Natural killer cell treated with Interleukin-12 subunit alpha and Interleukin-12 subunit beta and Interleukin-15 and Interleukin-18, amount 100 ng/mL, for 72 hours (primary cell): ENCODE measurements around the gene PCBP4. TPM values are rescaled to one million over a fixed set of nuclear protein-coding genes. Genes with fewer than 3 reads are reported as not detected.

Experiments used
- ATAC-seq, 2 donors: fragments of 150-1000 bp; cut with Tn5 transposase in 1 of 2; sonication (Bioruptor Pico), chemical (Tn5 transposase) in 1 of 2; 2 replicates each; pipeline ENCODE4 v1.10.0; 2021
- DNase-seq: peaks from one replicate; pipeline ENCODE4 v3.0.0; 2022; ENCODE audit warnings: low spot score
- H3K27ac Mint-ChIP-seq, 2 donors: 1 replicate in 1 of 2; 2 replicates in 1 of 2; pipeline ENCODE4 v1.8.0; 2022; ENCODE audit warnings: mixed read lengths in 2 of 2, mild to moderate bottlenecking in 1 of 2, moderate library complexity in 1 of 2
- H3K27me3 Mint-ChIP-seq, 2 donors: 1 replicate in 1 of 2; 2 replicates in 1 of 2; pipeline ENCODE4 v1.8.0; 2022; ENCODE audit warnings: mixed read lengths in 2 of 2
- H3K36me3 Mint-ChIP-seq: one replicate; pipeline ENCODE4 v1.8.0; 2022; ENCODE audit warnings: mixed read lengths
- H3K4me1 Mint-ChIP-seq, 2 donors: 1 replicate in 1 of 2; 2 replicates in 1 of 2; pipeline ENCODE4 v1.8.0; 2022; ENCODE audit warnings: low read depth in 2 of 2, mixed read lengths in 2 of 2, mild to moderate bottlenecking in 1 of 2
- H3K4me3 Mint-ChIP-seq: one replicate; pipeline ENCODE4 v1.8.0; 2022; ENCODE audit warnings: mixed read lengths
- H3K9me3 Mint-ChIP-seq: 2 replicates; pipeline ENCODE4 v1.8.0; 2022; ENCODE audit warnings: mixed read lengths
- total RNA-seq, 2 donors: library from RNA; stranded (reverse); gene quantifications; one replicate each; pipeline ENCODE4 v1.2.3, GENCODE V29; 2022

PCBP4 gene
- total RNA-seq, 2 donors from 2014 or later, result 7.9 to 8.4 TPM

DNA sequence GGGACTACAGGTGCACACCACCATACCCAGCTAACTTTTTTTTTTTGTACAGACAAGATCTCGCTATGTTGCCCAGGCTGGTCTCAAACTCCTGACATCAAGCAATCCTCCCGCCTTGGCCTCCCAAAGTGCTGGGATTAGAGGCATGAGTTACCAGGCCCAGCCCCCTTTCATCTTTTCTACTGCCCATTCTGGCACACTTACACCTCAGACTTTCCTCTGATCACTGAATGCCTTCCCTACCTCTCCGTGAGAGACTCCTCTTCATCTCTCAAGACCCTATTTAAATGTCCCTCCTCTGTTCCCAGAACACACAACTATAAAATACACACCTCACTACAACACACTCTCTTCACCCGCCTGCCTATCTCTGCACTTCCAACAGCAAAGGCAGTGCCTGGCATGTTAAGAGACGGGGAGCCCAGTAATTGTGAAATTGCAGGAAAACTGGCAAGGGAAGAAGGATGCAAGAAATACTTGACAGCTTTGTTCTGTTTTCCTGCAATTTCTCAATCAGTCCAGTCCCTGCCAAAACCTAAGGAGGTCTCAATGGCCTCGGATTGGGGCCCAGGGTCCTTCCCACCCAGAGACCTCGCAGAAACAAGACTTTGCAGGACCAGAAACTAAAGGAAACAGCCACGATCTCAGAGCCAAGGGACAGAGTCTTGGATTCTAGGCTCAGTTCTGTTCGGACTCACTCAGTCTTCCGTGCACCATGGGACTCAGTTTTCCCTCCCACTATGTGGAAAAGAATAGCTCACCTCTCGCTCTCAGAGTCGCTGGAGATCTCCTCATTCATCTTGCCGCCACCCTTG is 26.4 kb downstream of the PCBP4 start:
- Mint-ChIP-seq H3K36me3 (no peaks in the 10 kb centered on the region), H3K9me3 (no peaks in the 10 kb centered on the region), H3K4me3 (peak overlapping the region; percentile 83), H3K27ac (peak overlapping the region; percentile 66 to 77), H3K4me1 (peaks cover 34 to 35% of the 10 kb centered on the region in 2 donors), H3K27me3 (no peaks in the 10 kb centered on the region)
- ATAC-seq (no peak), DNase-seq (peak; percentile 32)

DNA sequence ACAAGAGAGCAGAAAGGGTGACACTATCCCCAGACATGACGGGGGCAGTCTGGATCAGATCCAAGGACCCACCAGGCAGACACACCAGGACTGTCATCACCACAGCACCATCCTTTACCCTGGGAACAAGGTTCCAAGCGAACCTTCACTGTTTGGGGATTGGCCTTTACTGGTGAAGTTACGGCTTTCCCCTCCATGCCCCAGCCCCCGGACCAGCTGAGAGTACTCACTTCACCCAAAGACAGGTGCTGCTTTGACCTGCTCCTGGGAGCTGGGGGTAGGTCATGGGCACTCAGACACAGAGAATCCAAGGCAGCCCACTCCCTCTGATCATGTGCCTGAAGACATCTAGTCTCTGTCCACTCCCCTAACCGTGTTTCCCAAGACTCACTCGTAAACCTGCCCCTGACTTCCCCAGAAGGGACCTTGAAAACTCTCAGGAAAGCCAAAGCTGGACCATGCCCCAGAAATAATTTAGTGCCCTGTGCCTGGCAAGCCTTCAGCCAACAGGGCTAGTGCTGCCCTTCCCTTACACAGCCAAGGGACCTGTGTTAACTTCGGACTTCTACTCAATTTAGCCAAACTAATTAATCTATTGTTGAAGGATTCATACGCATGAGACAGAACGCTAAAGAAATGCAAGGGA is 28.4 kb downstream of the PCBP4 start:
- no peak overlapping the region for H3K27ac Mint-ChIP-seq
- H3K9me3 Mint-ChIP-seq, result no peaks in the 10 kb centered on the region
- H3K4me3 Mint-ChIP-seq, result no peak overlapping the region
- H3K27me3 Mint-ChIP-seq, result no peaks in the 10 kb centered on the region
- DNase-seq, result peak; percentile 49
- no peak for ATAC-seq
- peaks cover 31 to 35% of the 10 kb centered on the region in 2 donors for H3K4me1 Mint-ChIP-seq
- no peaks in the 10 kb centered on the region for H3K36me3 Mint-ChIP-seq

DNA sequence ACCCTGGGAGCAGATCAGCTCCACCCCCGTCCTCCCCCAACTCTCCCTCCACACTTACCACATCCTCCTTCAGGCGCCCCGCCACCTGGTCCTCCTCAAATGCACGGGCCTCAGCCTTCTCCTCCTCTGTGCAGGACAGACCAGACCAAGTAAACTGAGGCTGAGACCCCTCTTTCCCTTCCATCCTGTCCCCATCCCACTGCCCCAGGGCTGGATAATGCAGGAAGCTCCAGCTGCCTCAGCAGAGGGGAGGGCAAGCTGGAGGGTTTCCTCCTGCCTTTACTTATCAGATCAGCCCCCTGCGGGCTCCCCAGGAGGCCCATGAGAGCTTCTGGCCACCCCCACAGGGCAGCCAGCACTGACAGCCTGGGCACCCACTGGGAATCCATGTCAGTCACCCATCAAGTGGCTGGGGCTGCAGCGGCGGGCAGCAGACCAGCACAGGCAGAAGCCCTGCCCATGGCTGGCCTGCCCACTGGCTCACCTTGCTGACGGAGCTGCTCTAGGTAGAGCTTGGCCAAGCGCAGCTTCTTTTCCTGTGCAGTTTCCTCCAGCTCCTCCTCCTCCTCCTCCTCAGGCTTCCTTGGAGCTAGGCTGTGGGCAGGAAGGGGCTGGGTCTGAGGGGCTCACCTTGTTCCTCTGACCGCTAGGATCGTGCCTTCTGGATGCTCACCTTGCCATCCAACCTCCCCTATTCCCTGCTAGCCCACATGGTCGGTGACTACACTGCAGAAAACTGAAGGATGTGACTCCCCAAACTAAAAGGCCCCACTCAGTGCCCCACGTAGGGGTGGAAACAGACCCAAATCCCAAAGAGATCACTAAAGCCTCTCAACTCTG is 29.4 kb downstream of the PCBP4 start:
- no peak overlapping the region for H3K27ac Mint-ChIP-seq
- H3K4me3 Mint-ChIP-seq, result no peak overlapping the region

DNA sequence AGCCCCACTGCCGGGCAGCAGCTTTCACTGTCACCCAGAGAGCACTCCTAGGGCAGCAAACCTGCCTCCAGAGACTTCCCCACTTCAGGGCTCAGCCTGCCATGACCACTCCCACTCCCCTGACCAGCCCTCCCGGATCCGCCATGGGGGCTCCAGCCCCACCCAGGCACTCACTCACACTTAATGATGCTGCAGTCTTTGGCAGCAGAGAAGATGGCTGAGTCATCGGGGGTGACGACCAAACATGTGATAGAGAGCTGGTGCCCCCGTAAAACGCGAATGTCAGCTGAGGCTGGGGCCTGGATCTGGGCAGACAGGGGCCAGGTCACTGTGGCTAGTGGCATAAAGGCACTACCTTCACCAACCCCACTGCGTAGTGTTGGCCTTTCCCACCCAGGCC is 30.2 kb downstream of the PCBP4 start:
- DNase-seq, result no peak
- H3K36me3 Mint-ChIP-seq, result no peaks in the 10 kb centered on the region

More for the DNA sequence above, 29.4 kb downstream of the PCBP4 start:
- Mint-ChIP-seq H3K9me3 (no peaks in the 10 kb centered on the region), H3K27me3 (no peaks in the 10 kb centered on the region), H3K36me3 (no peaks in the 10 kb centered on the region), H3K4me1 (peaks cover 31 to 32% of the 10 kb centered on the region in 2 donors)
- ATAC-seq (no peak), DNase-seq (peak; percentile 59)

DNA sequence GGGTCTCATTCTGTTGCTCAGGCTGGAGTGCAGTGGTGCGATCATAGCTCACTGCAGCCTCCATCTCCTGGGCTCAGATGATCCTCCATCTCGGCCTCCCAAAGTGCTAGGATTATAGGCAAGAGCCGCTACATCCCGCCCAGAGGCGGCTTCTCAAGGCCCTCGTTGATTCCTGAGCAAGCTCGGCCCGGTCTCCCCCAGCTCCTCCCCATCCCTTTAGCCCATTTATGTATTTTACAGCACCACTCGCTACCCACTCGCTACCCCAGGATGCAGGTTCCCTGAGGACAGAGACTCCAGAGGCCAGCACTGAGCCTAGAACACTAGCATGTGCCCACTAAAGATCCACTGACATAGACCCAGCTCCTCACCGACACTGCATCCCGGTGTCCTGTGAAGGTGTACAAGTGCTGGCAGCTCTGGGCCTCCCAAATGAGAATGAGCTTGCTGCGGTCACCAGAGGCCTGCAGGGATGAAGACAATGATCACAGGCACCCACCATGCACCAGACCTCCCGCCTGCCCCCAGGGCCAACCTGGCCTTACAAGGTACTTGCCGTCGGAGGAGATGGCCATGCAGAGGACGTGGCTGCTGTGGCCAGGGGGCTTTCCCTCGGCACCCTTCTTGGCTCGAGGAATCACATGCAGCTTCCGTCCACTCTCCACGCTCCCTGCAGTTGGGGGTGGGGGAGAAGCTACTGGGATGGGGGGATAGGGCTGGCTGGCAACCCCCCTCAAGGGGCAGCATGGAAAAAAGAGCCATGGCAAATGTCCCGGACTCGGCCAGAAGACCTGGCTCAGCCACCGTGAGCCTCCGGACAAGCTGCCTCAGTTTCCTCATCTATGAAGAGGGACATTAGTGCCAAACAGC is 31.1 kb downstream of the PCBP4 start:
- Mint-ChIP-seq H3K27ac (no peak overlapping the region), H3K27me3 (no peaks in the 10 kb centered on the region), H3K36me3 (no peaks in the 10 kb centered on the region), H3K9me3 (no peaks in the 10 kb centered on the region), H3K4me1 (peaks cover 21 to 28% of the 10 kb centered on the region in 2 donors), H3K4me3 (no peak overlapping the region)
- DNase-seq (no peak), ATAC-seq (no peak)

More for the DNA sequence above, 30.2 kb downstream of the PCBP4 start:
- Mint-ChIP-seq H3K9me3 (no peaks in the 10 kb centered on the region), H3K27ac (no peak overlapping the region), H3K4me1 (peaks cover 26 to 31% of the 10 kb centered on the region in 2 donors), H3K4me3 (no peak overlapping the region), H3K27me3 (no peaks in the 10 kb centered on the region)
- ATAC-seq, result no peak

DNA sequence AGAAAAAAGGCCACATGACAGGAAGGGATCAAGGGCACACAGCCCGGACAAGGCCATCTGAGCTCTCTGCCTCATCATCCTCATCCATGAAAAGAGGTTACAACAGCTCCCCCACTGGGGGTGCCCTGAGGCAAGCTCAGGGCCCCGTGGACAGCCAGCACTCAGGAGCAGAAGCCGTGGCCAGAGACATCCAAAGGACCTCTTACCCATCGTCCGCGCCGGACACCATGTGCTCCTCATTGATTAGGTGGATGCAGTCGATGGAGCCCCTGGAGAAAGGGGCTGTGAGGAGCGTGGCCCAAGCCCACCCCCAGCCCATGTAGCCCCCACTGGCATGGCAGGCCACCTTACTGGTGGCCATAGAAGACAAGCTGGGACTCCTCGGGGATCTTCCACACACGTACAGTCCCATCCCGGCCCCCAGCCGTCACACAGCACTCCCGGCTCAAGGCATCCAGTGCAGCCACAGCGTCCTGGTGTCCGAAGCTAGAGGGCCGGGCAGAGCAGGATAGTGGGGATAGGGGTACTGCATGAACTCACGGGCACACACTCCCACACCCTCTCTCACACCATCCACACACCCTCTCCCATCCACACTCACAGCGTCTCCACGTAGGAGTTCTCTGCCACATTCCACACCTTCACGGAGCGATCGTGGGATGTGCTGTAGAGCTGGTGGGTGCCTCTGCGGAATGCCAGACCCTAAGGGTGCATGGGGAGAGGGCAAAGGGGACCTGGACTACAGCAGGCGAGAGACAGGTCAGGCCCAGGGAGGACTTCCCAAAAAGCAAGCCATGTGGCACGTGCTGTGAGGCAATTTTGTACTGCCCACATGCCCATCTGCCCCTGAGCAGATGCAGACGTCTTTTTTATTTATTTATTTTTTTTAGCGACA is 32.0 kb downstream of the PCBP4 start:
- ATAC-seq (no peak), DNase-seq (no peak)
- peaks cover 12 to 21% of the 10 kb centered on the region in 2 donors for H3K4me1 Mint-ChIP-seq
- no peaks in the 10 kb centered on the region for H3K36me3 Mint-ChIP-seq
- H3K27ac Mint-ChIP-seq, result no peak overlapping the region
- no peaks in the 10 kb centered on the region for H3K9me3 Mint-ChIP-seq
- H3K27me3 Mint-ChIP-seq, result no peaks in the 10 kb centered on the region
- no peak overlapping the region for H3K4me3 Mint-ChIP-seq

DNA sequence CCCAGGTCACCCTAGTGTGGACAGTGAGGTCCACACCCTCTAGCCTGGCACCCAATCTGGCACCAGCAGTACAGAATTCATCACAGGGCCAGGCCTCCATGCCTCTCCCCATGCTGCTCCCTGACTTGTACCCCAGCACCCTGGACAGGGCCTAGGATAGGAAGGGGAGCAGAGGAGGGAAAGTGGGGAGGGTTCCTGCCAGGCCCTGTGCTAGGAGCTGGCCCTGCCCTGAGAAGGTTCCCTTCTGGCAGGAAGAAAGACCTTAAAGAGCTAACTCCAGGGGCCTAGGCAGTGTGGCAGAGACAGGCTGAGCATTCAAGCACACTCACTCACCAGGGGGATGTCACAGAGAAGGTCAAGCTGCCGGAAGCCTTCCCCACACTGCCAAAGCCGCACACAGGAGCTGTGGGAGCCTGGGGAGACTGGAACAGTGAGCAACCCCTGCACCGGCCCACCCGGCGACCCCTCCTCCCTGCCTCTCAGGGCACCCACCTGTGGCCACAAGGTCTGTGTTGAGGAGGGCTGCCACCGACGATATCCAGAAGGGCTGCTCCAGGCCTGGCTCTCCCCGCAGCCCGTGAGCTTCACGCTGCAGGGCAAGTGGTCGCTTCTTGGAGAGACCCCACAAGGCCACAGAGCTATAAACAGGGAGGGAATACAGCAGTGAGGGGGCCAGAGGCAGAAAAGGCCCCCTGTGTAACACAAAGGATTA is 33.0 kb downstream of the PCBP4 start:
- Mint-ChIP-seq H3K27me3 (no peaks in the 10 kb centered on the region), H3K9me3 (no peaks in the 10 kb centered on the region), H3K36me3 (no peaks in the 10 kb centered on the region), H3K4me3 (no peak overlapping the region), H3K27ac (no peak overlapping the region), H3K4me1 (peaks cover 3 to 14% of the 10 kb centered on the region in 2 donors)
- ATAC-seq, result no peak
- DNase-seq, result no peak

DNA sequence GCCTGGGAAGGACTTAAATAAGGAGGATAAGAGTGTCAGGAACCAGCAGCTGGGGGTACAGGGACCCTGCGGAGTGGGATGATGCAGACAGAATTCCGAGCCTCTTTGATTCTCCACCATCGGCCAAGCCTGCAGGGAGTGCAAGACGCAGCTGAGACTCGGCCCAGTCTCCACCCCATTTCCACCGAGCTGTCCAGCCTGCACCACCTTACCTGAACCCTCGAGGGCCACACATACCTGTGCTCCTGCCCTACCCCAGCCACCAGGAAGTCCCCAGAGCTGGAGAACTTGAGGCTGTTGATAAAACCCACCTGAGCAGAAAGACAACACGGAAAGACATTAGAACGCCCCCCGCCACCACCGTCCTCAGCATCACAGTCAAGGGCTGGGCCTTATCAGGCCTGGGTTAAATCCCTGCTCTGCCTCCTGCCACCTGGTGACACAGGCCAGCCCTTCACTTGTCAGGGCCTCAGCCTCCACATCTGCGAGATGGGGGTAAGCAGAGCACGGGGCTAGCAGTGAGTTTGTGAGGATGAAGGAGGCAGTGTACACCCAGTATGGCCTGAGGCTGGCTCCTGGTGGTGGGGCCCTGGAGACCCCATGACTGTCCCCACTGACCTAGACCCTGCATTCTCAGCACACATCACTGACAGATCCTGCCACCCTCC is 33.6 kb downstream of the PCBP4 start:
- no peak overlapping the region for H3K4me3 Mint-ChIP-seq
- H3K4me1 Mint-ChIP-seq, result peaks cover 0 to 11% of the 10 kb centered on the region in 2 donors
- ATAC-seq, result no peak
- H3K36me3 Mint-ChIP-seq, result no peaks in the 10 kb centered on the region
- DNase-seq, result no peak
- no peaks in the 10 kb centered on the region for H3K27me3 Mint-ChIP-seq
- no peak overlapping the region for H3K27ac Mint-ChIP-seq
- no peaks in the 10 kb centered on the region for H3K9me3 Mint-ChIP-seq

DNA sequence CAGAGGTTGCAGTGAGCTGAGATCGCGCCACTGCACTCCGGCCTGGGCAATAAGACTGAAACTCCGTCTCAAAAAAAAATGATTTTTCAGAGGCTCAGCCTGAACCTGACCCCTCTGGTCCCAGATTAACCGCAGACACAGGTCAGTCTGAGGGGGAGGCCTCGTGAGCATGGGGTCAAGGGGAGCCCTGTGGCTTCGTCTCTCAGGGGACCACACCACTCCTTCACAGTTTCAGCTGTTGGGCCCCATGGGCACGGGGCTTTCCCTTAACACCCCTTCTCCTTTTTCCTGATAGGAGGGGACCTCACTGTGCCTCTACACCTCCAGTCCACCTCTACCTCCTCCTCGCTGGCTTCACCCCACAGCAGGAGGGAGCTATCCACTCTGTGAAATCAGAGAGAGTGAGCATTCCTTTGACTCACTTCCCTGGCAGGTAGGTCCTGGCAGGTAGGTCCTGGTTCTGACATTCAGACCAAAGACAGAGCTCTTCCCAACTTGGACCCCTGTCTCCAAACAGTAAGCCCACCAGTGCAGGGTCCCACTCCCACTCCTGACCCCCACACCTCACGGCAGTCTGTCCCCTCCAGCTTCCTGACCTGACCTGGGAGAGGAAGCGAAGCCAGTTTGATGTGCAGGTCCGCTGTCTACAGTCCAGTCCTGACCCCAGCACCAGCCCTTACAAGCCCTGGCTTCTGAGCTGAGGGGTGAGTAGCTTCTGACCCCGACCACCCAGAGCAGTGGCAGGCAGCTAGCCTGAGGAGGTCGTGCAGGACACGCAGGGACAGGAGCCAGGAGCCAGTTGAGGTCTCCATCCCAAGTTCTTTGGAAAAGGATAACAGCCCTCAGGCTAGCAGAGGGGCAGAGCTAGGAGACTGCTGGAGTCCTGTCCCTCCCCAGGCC is 34.5 kb downstream of the PCBP4 start:
- Mint-ChIP-seq H3K4me1 (peaks cover 0 to 5% of the 10 kb centered on the region in 2 donors), H3K27ac (no peak overlapping the region), H3K36me3 (no peaks in the 10 kb centered on the region), H3K4me3 (no peak overlapping the region), H3K9me3 (no peaks in the 10 kb centered on the region), H3K27me3 (no peaks in the 10 kb centered on the region)
- ATAC-seq (no peak), DNase-seq (no peak)

DNA sequence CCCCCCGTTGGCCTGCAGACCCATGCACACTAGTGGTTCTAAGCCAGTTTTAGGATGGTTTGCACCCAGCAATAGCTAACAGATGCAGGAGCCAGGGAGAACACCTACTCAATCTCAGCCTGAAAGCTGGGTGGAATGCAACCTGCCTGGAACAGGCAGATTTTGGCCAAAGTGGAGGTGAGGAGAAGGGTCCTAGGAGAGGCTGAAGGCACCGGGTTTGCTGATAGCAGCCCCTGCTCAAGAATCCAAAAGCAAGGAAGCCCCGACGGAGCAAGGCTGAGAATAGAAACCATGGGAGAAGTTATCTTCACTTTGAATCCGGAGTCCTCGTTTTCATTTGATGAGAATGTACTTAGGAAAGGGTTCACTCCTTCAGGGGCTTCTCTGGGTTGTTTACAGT is 35.5 kb downstream of the PCBP4 start:
- no peaks in the 10 kb centered on the region for H3K27me3 Mint-ChIP-seq
- ATAC-seq (no peak), DNase-seq (no peak)
- no peak overlapping the region for H3K4me3 Mint-ChIP-seq
- H3K27ac Mint-ChIP-seq, result no peak overlapping the region
- no peaks in the 10 kb centered on the region for H3K36me3 Mint-ChIP-seq
- H3K9me3 Mint-ChIP-seq, result no peaks in the 10 kb centered on the region
- H3K4me1 Mint-ChIP-seq, result no peaks in the 10 kb centered on the region

DNA sequence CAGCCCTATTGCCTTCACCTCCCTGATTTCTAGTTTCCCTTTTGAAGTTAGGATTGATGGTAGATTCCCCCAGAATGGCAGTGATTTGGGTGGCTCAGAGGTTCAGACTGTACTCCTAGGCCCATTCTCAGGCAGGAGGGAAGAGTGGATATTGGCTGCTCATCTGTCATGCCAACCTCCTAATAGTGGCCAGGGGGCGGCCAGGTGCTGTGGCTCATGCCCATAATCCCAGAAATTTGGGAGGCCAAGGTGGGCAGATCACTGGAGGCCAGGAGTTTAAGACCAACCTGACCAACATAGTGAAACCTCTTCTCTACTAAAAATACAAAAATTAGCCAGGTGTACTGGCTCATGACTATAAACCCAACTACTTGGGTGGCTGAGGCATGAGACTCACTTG is 36.8 kb downstream of the PCBP4 start:
- no peaks in the 10 kb centered on the region for H3K36me3 Mint-ChIP-seq
- no peak overlapping the region for H3K27ac Mint-ChIP-seq
- H3K9me3 Mint-ChIP-seq, result no peaks in the 10 kb centered on the region
- no peak overlapping the region for H3K4me3 Mint-ChIP-seq
- ATAC-seq (no peak), DNase-seq (no peak)
- no peaks in the 10 kb centered on the region for H3K27me3 Mint-ChIP-seq
- H3K4me1 Mint-ChIP-seq, result no peaks in the 10 kb centered on the region
